ENCODE measurements around the gene SLC51B.

The SLC51B gene

DNA sequence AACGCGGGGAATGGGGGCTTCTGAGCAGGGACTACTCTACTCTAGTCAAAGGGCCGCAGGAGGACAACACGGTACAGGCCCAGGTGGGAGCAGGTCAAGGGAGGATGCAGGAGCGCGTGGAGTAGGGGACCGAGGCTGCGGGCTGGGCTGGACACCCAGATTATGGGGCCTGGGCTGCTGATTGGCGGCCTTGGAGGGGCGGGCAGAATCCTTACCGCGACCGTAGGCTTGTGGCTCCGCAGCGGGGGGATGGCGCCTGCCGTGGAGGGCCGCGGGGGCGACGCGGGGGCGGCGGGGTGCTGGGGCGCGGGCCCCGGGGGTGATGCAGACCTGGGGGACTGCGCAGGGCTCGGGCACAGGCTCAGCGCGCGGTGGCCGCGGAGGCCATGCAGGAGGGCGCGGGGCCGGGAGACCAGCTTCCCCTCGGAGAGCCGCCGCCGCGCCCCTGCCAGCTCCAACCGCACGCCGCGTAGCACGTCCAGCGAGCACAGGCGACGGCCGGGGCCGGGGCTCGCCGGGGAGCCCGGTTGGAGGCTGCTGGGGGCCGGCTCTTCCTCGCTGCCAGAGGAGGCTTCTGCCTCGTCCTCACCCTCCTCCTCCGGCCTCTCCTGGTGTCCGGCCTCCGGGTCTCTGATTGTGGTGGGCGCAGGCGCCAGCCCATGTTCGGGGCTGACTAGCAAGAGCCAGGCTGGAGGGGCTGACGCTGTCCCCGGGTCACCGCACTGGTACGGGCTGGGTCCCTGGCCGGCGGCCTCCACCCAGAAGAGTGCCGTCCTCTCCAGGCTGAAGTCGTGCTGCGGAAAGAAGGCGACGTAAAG, 56.9 kb downstream of the SLC51B start:
- no peak for DNase-seq

DNA sequence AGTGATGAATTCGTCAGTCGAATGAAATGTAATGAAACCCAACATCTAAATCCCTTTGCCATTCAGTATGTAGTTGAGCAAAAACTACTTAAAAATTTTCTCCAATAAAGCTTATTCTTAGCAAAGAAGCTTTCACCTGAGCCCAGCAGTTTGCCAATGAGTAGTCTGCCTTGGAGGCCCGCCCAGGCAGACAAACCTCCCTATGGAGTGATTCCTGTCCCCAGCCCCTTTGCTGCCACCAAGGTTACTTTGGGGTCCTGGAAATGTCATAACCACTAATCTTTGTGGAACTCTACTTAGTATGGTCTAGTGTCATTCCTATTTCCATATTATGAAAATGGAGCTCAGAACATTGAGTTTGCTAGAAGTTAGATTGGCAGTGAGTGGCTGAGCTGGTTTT, 57.7 kb downstream of the SLC51B start:
- no peak for DNase-seq
